HepG2 (cell line): ENCODE results near the gene NXN. TPM values are rescaled to one million over a fixed set of nuclear protein-coding genes. Genes with fewer than 3 reads are reported as not detected.
A peak's percentile ranks its signal among the peaks of the same experiment; 100 is the strongest.

ENCODE experiments used
- ARNT ChIP-seq: fragments of 450-650 bp; IDR thresholded peaks from 2 replicates; pipeline ENCODE4 v1.6.1; 2017
- DPF2 ChIP-seq: sonication (generic); formaldehyde crosslinking; IDR thresholded peaks from 2 replicates; pipeline ENCODE4 v1.4.0; 2020; ENCODE audit warnings: mild to moderate bottlenecking, low read depth, missing genetic modification reagents, borderline replicate concordance
- HMGA1 ChIP-seq: sonication (generic); formaldehyde crosslinking; conservative IDR thresholded peaks from 2 replicates; pipeline ENCODE4 v1.4.0; 2020; ENCODE audit warnings: missing genetic modification reagents
- IKZF1 ChIP-seq: fragments of 450-650 bp; IDR thresholded peaks from 2 replicates; pipeline ENCODE4 v1.7.1; 2016
- JARID2 ChIP-seq: sonication (generic); formaldehyde crosslinking; IDR thresholded peaks from 2 replicates; pipeline ENCODE4 v1.8.1; 2023; ENCODE audit warnings: missing genetic modification reagents, inconsistent platforms; ENCODE audit not compliant: insufficient replicate concordance
- MAFF ChIP-seq: IDR thresholded peaks from 2 replicates; pipeline ENCODE4 v1.6.1; 2011; ENCODE audit warnings: low read depth, low read length, improper control_type of control experiment
- NFIC ChIP-seq: IDR thresholded peaks from 2 replicates; pipeline ENCODE4 v1.6.1; 2012; ENCODE audit warnings: mild to moderate bottlenecking, low read length, inconsistent platforms
- NFKB2 ChIP-seq: sonication (generic); formaldehyde crosslinking; IDR thresholded peaks from 2 replicates; pipeline ENCODE4 v1.4.0; 2020; ENCODE audit warnings: missing genetic modification reagents, borderline replicate concordance
- NFRKB ChIP-seq: fragments of 450-650 bp; IDR thresholded peaks from 2 replicates; pipeline ENCODE4 v1.6.1; 2017
- ONECUT2 ChIP-seq: sonication (generic); formaldehyde crosslinking; IDR thresholded peaks from 2 replicates; pipeline ENCODE4 v1.4.0; 2020; ENCODE audit warnings: missing genetic modification reagents
- POLR2AphosphoS2 ChIP-seq: IDR thresholded peaks from 2 replicates; pipeline ENCODE4 v1.6.1; 2011; ENCODE audit warnings: low read depth, low read length, improper control_type of control experiment
- RFX1 ChIP-seq: fragments of 450-650 bp; IDR thresholded peaks from 2 replicates; pipeline ENCODE4 v1.6.1; 2017
- SIN3A ChIP-seq: IDR thresholded peaks from 2 replicates; pipeline ENCODE4 v1.6.1; 2011; ENCODE audit warnings: low read depth, mild to moderate bottlenecking, control low read depth, low read length, borderline replicate concordance
- SNRNP70 ChIP-seq: fragments of 200-400 bp; formaldehyde crosslinking; IDR thresholded peaks from 2 replicates; pipeline ENCODE4 v1.6.1; 2017; ENCODE audit warnings: mild to moderate bottlenecking, low read depth, low read length, moderate library complexity
- SP140L ChIP-seq: sonication (generic); formaldehyde crosslinking; IDR thresholded peaks from 2 replicates; pipeline ENCODE4 v1.4.0; 2020; ENCODE audit warnings: missing genetic modification reagents, borderline replicate concordance
- SRF ChIP-seq: IDR thresholded peaks from 2 replicates; pipeline ENCODE4 v1.6.1; 2011; ENCODE audit warnings: mild to moderate bottlenecking, low read depth, low read length, moderate library complexity
- THAP7 ChIP-seq: sonication (generic); formaldehyde crosslinking; IDR thresholded peaks from 2 replicates; pipeline ENCODE4 v1.8.1; 2023; ENCODE audit warnings: mild to moderate bottlenecking, missing genetic modification reagents
- THAP8 ChIP-seq: sonication (generic); formaldehyde crosslinking; IDR thresholded peaks from 2 replicates; pipeline ENCODE4 v1.5.1; 2020; ENCODE audit warnings: missing genetic modification reagents, mild to moderate bottlenecking, borderline replicate concordance
- TRAFD1 ChIP-seq: sonication (generic); formaldehyde crosslinking; IDR thresholded peaks from 2 replicates; pipeline ENCODE4 v1.5.1; 2020; ENCODE audit warnings: missing genetic modification reagents, mild to moderate bottlenecking, borderline replicate concordance
- ZBTB44 ChIP-seq: sonication (generic); formaldehyde crosslinking; IDR thresholded peaks from 2 replicates; pipeline ENCODE4 v1.4.0; 2020; ENCODE audit warnings: missing genetic modification reagents
- ZKSCAN8 ChIP-seq: IDR thresholded peaks from 2 replicates; pipeline ENCODE4 v1.6.1; 2016; ENCODE audit warnings: borderline replicate concordance, missing genetic modification reagents, missing compliant biosample characterization
- ZNF260 ChIP-seq: sonication (generic); formaldehyde crosslinking; IDR thresholded peaks from 2 replicates; pipeline ENCODE4 v1.4.0; 2020; ENCODE audit warnings: missing genetic modification reagents, low read depth, mild to moderate bottlenecking, borderline replicate concordance
- ZNF558 ChIP-seq: sonication (generic); formaldehyde crosslinking; IDR thresholded peaks from 2 replicates; pipeline ENCODE4 v1.9.0; 2022; ENCODE audit warnings: mild to moderate bottlenecking, missing genetic modification reagents, borderline replicate concordance
- ZNF7 ChIP-seq: IDR thresholded peaks from 2 replicates; pipeline ENCODE4 v1.6.1; 2016; ENCODE audit warnings: missing biosample characterization, missing genetic modification reagents
- ZNF749 ChIP-seq: sonication (generic); formaldehyde crosslinking; IDR thresholded peaks from 2 replicates; pipeline ENCODE4 v1.8.0; 2022; ENCODE audit warnings: mild to moderate bottlenecking, missing genetic modification reagents, moderate library complexity, borderline replicate concordance
- ZNF761 ChIP-seq: sonication (generic); formaldehyde crosslinking; conservative IDR thresholded peaks from 2 replicates; pipeline ENCODE4 v1.4.0; 2020; ENCODE audit warnings: mild to moderate bottlenecking, missing genetic modification reagents
- ZNF790 ChIP-seq: sonication (generic); formaldehyde crosslinking; IDR thresholded peaks from 2 replicates; pipeline ENCODE4 v1.8.0; 2022; ENCODE audit warnings: missing genetic modification reagents, mild to moderate bottlenecking, borderline replicate concordance
- ZNF816 ChIP-seq: sonication (generic); formaldehyde crosslinking; IDR thresholded peaks from 2 replicates; pipeline ENCODE4 v1.8.0; 2022; ENCODE audit warnings: missing genetic modification reagents, mild to moderate bottlenecking, borderline replicate concordance
- ZSCAN25 ChIP-seq: sonication (generic); formaldehyde crosslinking; IDR thresholded peaks from 2 replicates; pipeline ENCODE4 v1.8.0; 2022; ENCODE audit warnings: mild to moderate bottlenecking, missing genetic modification reagents
- polyA plus RNA-seq, 8 experiments: library from polyadenylated mRNA; depleted of rRNA in 3 of 8; stranded (reverse) in 7 of 8; unstranded in 1 of 8; fragments of >200 nt; fragmentation: Illumina TruSeq in 4 of 8; extraction: Trizol in 4 of 8; gene quantifications; 2 replicates each; pipeline versions ENCODE4 v1.2.1 to v1.2.3, GENCODE V29; 2011 to 2016; ENCODE audit warnings: low read depth in 4 of 8, missing spikeins in 1 of 8, mixed read lengths in 1 of 8; ENCODE audit not compliant: insufficient read depth in 1 of 8
- total RNA-seq, 5 experiments: library from RNA; depleted of rRNA; stranded (reverse); fragments of >200 nt; fragmentation: Illumina TruSeq; extraction: Trizol; gene quantifications; 2 replicates each; pipeline ENCODE4 v1.2.3, GENCODE V29; 2016; ENCODE audit warnings: low read depth in 1 of 5

Gene NXN
- total and polyA plus RNA-seq, 2 of the 13 experiments (the other 11 are each of a cell fraction or from before 2014, with no cell fraction given) = 22.2 to 24.3 TPM

GRCh38 chr17:930258-930657 is 49.3 kb downstream of the NXN start (continued):
- TF ChIP-seq TRAFD1 (CRISPR knock-in tag) (no peak), ZBTB44 (CRISPR knock-in tag) (no peak), THAP7 (CRISPR knock-in tag) (0 out of 2 replicates have a peak, but pooled peaks have one; percentile 31), IKZF1 (no peak), ZNF260 (no peak), ZNF749 (peak; percentile 73; the same call in 1 of the 2 replicates), ZNF790 (CRISPR knock-in tag) (no peak), SIN3A (peak; percentile 62), NFRKB (no peak), ZNF7 (CRISPR knock-in tag) (no peak), RFX1 (no peak), ZKSCAN8 (CRISPR knock-in tag) (peak; percentile 89; the same call in 1 of the 2 replicates), NFIC (peak; percentile 92), ZNF558 (CRISPR knock-in tag) (no peak), SRF (peak; percentile 39; the same call in 1 of the 2 replicates), ONECUT2 (CRISPR knock-in tag) (peak; percentile 99), DPF2 (peak; percentile 96), MAFF (no peak), SP140L (CRISPR knock-in tag) (no peak), NFKB2 (CRISPR knock-in tag) (no peak), HMGA1 (CRISPR knock-in tag) (no peak), ZSCAN25 (CRISPR knock-in tag) (peak; percentile 43; the same call in 1 of the 2 replicates), POLR2AphosphoS2 (no peak), SNRNP70 (no peak), THAP8 (CRISPR knock-in tag) (no peak), ARNT (no peak), JARID2 (CRISPR knock-in tag) (no peak), ZNF761 (CRISPR knock-in tag) (no peak; the same call in 1 of the 2 replicates), ZNF816 (CRISPR knock-in tag) (peak; percentile 32; the same call in 1 of the 2 replicates)
